Panc1 (cell line): ENCODE measurements around the gene CCDC159. TPM values are rescaled to one million over a fixed set of nuclear protein-coding genes. Genes with fewer than 3 reads are reported as not detected.

ENCODE experiments used
- ATAC-seq: fragments of 200-7000 bp; cut with Tn5 transposase; 2 replicates; pipeline ENCODE4 v1.9.1; 2020; ENCODE audit warnings: mild to moderate bottlenecking, moderate library complexity
- BruUV-seq: library from RNA; stranded (reverse); fragments of 400-500 nt; replicated peaks from 2 replicates; lab custom pipeline; 2021; lab: Mats Ljungman, UMichigan
- CTCF ChIA-PET: fragments of 300-600 bp; sonication (Branson Sonifier 250); formaldehyde crosslinking; loops from one replicate; lab custom pipeline; 2022; ENCODE audit warnings: antibody characterized with exemption; lab: Charles Lee
- POLR2A ChIA-PET: fragments of 300-600 bp; sonication (Branson Sonifier 250); formaldehyde crosslinking; loops from one replicate; lab custom pipeline; 2022; ENCODE audit warnings: antibody characterized with exemption; lab: Charles Lee
- DNase-seq: peaks from one replicate; pipeline ENCODE4 v3.0.0-alpha.2; 2010; ENCODE audit warnings: low read depth, low spot score
- H3K27ac ChIP-seq: 2 replicates; pipeline ENCODE4 v1.5.1; 2011; ENCODE audit warnings: mild to moderate bottlenecking, low read length, inconsistent platforms
- H3K27me3 ChIP-seq: fragments of 200-500 bp; sonication (Bioruptor generic); 2 replicates; pipeline ENCODE4 v1.6.0; 2014; ENCODE audit warnings: low read length, inconsistent platforms; ENCODE audit not compliant: control insufficient read depth, insufficient read depth
- H3K36me3 ChIP-seq: fragments of 200-500 bp; sonication (Bioruptor generic); 2 replicates; pipeline ENCODE4 v1.5.1; 2014; ENCODE audit warnings: inconsistent platforms, mild to moderate bottlenecking, low read length, moderate library complexity; ENCODE audit not compliant: control insufficient read depth, insufficient read depth
- H3K4me1 ChIP-seq: 2 replicates; pipeline ENCODE4 v1.5.1; 2011; ENCODE audit warnings: inconsistent platforms, mild to moderate bottlenecking, low read length, moderate library complexity; ENCODE audit not compliant: control insufficient read depth, insufficient read depth
- H3K4me3 ChIP-seq, 2 experiments: 2 replicates each; pipeline ENCODE4 v1.5.1; 2011 to 2012; ENCODE audit warnings: low read depth in 2 of 2, low read length in 2 of 2, mild to moderate bottlenecking in 2 of 2, inconsistent platforms in 1 of 2, moderate library complexity in 1 of 2
- H3K9me3 ChIP-seq: fragments of 200-500 bp; sonication (Bioruptor generic); 2 replicates; pipeline ENCODE4 v1.5.1; 2014; ENCODE audit warnings: low read depth, mild to moderate bottlenecking, inconsistent platforms, low read length, moderate library complexity; ENCODE audit not compliant: control insufficient read depth, insufficient read depth
- CTCF ChIP-seq: fragments of 450-650 bp; IDR thresholded peaks from 2 replicates; pipeline ENCODE4 v1.5.1; 2017; ENCODE audit warnings: mild to moderate bottlenecking
- POLR2AphosphoS5 ChIP-seq: IDR thresholded peaks from 2 replicates; pipeline ENCODE4 v1.6.1; 2012; ENCODE audit warnings: mild to moderate bottlenecking, low read depth, low read length, moderate library complexity
- REST ChIP-seq, 2 experiments: IDR thresholded peaks; 2 replicates each; pipeline ENCODE4 v1.6.1; 2011 to 2012; ENCODE audit warnings: low read depth in 2 of 2, control low read depth in 1 of 2, low read length in 1 of 2, mild to moderate bottlenecking in 1 of 2, moderate library complexity in 1 of 2; ENCODE audit not compliant: insufficient read depth in 1 of 2
- SIN3A ChIP-seq: IDR thresholded peaks from 2 replicates; pipeline ENCODE4 v1.6.1; 2012; ENCODE audit warnings: low read depth, mild to moderate bottlenecking, low read length, moderate library complexity, borderline replicate concordance; ENCODE audit not compliant: insufficient read depth
- TCF7L2 ChIP-seq: IDR thresholded peaks from 2 replicates; pipeline ENCODE4 v1.6.1; 2011; ENCODE audit warnings: mild to moderate bottlenecking, low read depth, low read length, inconsistent platforms
- in situ Hi-C: cut with HindIII; loops from 2 replicates; pipeline ENCODE4 v1.10.0; 2016; ENCODE audit warnings: low sequenced_read_pairs, low pct_unique_long_range_greater_than_20kb
- intact Hi-C: fragments of 100-400 bp; cut with micrococcal nuclease; formaldehyde crosslinking; loops from one replicate; pipeline ENCODE4 v1.10.0; 2022; ENCODE audit not compliant: unreplicated experiment
- total RNA-seq: library from RNA; stranded (reverse); gene quantifications from one replicate; pipeline ENCODE4 v1.2.1, GENCODE V29; 2021; ENCODE audit not compliant: unreplicated experiment

Gene CCDC159
- total RNA-seq, 1 experiment from 2014 or later = 46.6 TPM

- no peaks in the 10 kb centered on the region for H3K9me3 ChIP-seq
- TF ChIP-seq SIN3A (no peak), TCF7L2 (no peak), POLR2AphosphoS5 (no peak), REST (IDR thresholded peaks at IDR 0.05; ENCODE audit: insufficient read depth in 1 of 2, low read depth in 2 of 2, low read length in 1 of 2) (no peak), CTCF (no peak)
- no peaks in the 10 kb centered on the region for H3K36me3 ChIP-seq
- in situ Hi-C loops = no loop called here
- ATAC-seq (no peak), DNase-seq (no peak)
- H3K27ac ChIP-seq = no peak overlapping the region
- intact Hi-C loops = no loop called here
- no peaks in the 10 kb centered on the region; the same call in 1 of the 2 replicates for H3K4me1 ChIP-seq
- no peaks in the 10 kb centered on the region for H3K27me3 ChIP-seq
- no peak overlapping the region for H3K4me3 ChIP-seq
- POLR2A ChIA-PET = no interaction called here
- no TSS peak for BruUV-seq
- CTCF ChIA-PET = no interaction called here
These were observed 10.6 kb downstream of the CCDC159 start for GRCh38 chr19:11356676-11357550.

- DNase-seq = no peak
- ATAC-seq = no peak
- intact Hi-C loops = no loop called here
These were observed 13.1 kb downstream of the CCDC159 start for GRCh38 chr19:11359421-11359820.

More at GRCh38 chr19:11359421-11359820, 13.1 kb downstream of the CCDC159 start:
- TF ChIP-seq POLR2AphosphoS5 (no peak), CTCF (no peak), REST (IDR thresholded peaks at IDR 0.05; ENCODE audit: insufficient read depth in 1 of 2, low read depth in 2 of 2, low read length in 1 of 2) (no peak), SIN3A (no peak), TCF7L2 (no peak)
- Histone ChIP-seq H3K27me3 (no peaks in the 10 kb centered on the region), H3K4me3 (no peak overlapping the region), H3K27ac (no peak overlapping the region), H3K36me3 (no peaks in the 10 kb centered on the region), H3K9me3 (no peaks in the 10 kb centered on the region), H3K4me1 (no peaks in the 10 kb centered on the region; the same call in 1 of the 2 replicates)
- in situ Hi-C loops = no loop called here
- POLR2A ChIA-PET = interaction anchor here (0.7 kb wide), 1 partner anchor 317 kb away, joined by 3 read pairs; no protein-coding TSS in a partner anchor
- no TSS peak for BruUV-seq
- CTCF ChIA-PET = no interaction called here
